Transverse colon (tissue), 3 donors: ENCODE results near the gene CDC42EP1.

Source experiments
- CTCF ChIP-seq, 5 experiments: fragments of 200-600 bp in 3 of 5; fragments of 450-650 bp in 2 of 5; sonication (generic) in 3 of 5; IDR thresholded peaks; 1 replicate in 2 of 5; 2 replicates in 3 of 5; pipeline ENCODE4 v1.5.1; 2016 to 2017; ENCODE audit warnings: antibody characterized with exemption in 5 of 5, inconsistent platforms in 3 of 5, mild to moderate bottlenecking in 2 of 5, moderate library complexity in 1 of 5
- POLR2A ChIP-seq: fragments of 450-650 bp; IDR thresholded peaks from one replicate; pipeline ENCODE4 v1.6.1; 2016; ENCODE audit warnings: antibody characterized with exemption, mild to moderate bottlenecking, moderate library complexity

- peak; percentile 80 to 93 (median 87) for TF ChIP-seq CTCF (IDR thresholded peaks at IDR 0.05)
- peak; percentile 58 for TF ChIP-seq POLR2A
These were observed 1.1 kb downstream of the CDC42EP1 start for GRCh38 chr22:37561212-37562048.
